GM19468 (cell line): Measurements from ENCODE around the gene GMDS.

Experiments
- ATAC-seq: cut with Tn5 transposase; IDR thresholded peaks from one replicate; pipeline ENCODE4 v1.9.1; 2021; ENCODE audit warnings: mild to moderate bottlenecking, moderate library complexity, moderate number of reproducible peaks; ENCODE audit not compliant: unreplicated experiment; ENCODE audit errors: extremely low read depth

The GMDS gene

GRCh38 chr6:1827984-1828793, 417.2 kb downstream of the GMDS start:
- ATAC-seq: no peak

- no peak for ATAC-seq
Observed at GRCh38 chr6:1825926-1826325, 419.5 kb downstream of the GMDS start.

- no peak for ATAC-seq
Observed at GRCh38 chr6:1825277-1825676, 420.1 kb downstream of the GMDS start.

- no peak for ATAC-seq
Observed at GRCh38 chr6:1821513-1822183, 423.8 kb downstream of the GMDS start.

- ATAC-seq: no peak
Observed at GRCh38 chr6:1821164-1821512, 424.3 kb downstream of the GMDS start.

GRCh38 chr6:1820714-1821113, 424.7 kb downstream of the GMDS start:
- ATAC-seq: no peak

- no peak for ATAC-seq
Observed at GRCh38 chr6:1820165-1820564, 425.2 kb downstream of the GMDS start.

- ATAC-seq: no peak
Observed at GRCh38 chr6:1819007-1819406, 426.4 kb downstream of the GMDS start.

GRCh38 chr6:1817033-1817761, 428.2 kb downstream of the GMDS start:
- ATAC-seq: no peak

GRCh38 chr6:1815827-1816452, 429.5 kb downstream of the GMDS start:
- ATAC-seq: no peak

GRCh38 chr6:1814279-1814678, 431.1 kb downstream of the GMDS start:
- ATAC-seq: no peak

- no peak for ATAC-seq
Observed at GRCh38 chr6:1812487-1812886, 432.9 kb downstream of the GMDS start.

GRCh38 chr6:1812034-1812433, 433.4 kb downstream of the GMDS start:
- no peak for ATAC-seq

- no peak for ATAC-seq
Observed at GRCh38 chr6:1810880-1811279, 434.5 kb downstream of the GMDS start.

- no peak for ATAC-seq
Observed at GRCh38 chr6:1809291-1809988, 436.0 kb downstream of the GMDS start.

- no peak for ATAC-seq
Observed at GRCh38 chr6:1806935-1807334, 438.5 kb downstream of the GMDS start.

GRCh38 chr6:1802491-1803395, 442.7 kb downstream of the GMDS start:
- no peak for ATAC-seq

- ATAC-seq: no peak
Observed at GRCh38 chr6:1801401-1801800, 444.0 kb downstream of the GMDS start.

GRCh38 chr6:1800845-1801244, 444.6 kb downstream of the GMDS start:
- no peak for ATAC-seq
